ENCODE measurements around the gene CELSR3.
A peak's percentile ranks its signal among the peaks of the same experiment; 100 is the strongest.

Gene CELSR3

GRCh38 chr3:48631516-48632448, 30.9 kb downstream of the CELSR3 start:
- DNase-seq: no peak

- DNase-seq: no peak
Observed at GRCh38 chr3:48630833-48631232, 31.9 kb downstream of the CELSR3 start.

GRCh38 chr3:48630407-48630806, 32.3 kb downstream of the CELSR3 start:
- DNase-seq: no peak

- DNase-seq: no peak
Observed at GRCh38 chr3:48629894-48630293, 32.8 kb downstream of the CELSR3 start.

GRCh38 chr3:48628277-48629017, 34.2 kb downstream of the CELSR3 start:
- no peak for DNase-seq

- no peak for DNase-seq
Observed at GRCh38 chr3:48625600-48625999, 37.1 kb downstream of the CELSR3 start.

- DNase-seq: no peak
Observed at GRCh38 chr3:48624767-48625166, 37.9 kb downstream of the CELSR3 start.

GRCh38 chr3:48623851-48624547, 38.7 kb downstream of the CELSR3 start:
- DNase-seq: no peak

- no peak for DNase-seq
Observed at GRCh38 chr3:48621461-48621869, 41.2 kb downstream of the CELSR3 start, which contains the start of gene TMEM89. TSS of gene TMEM89 (minus strand) at chr3:48621769. CDS start at chr3:48621756, 13 bp downstream.

- no peak for DNase-seq
Observed at GRCh38 chr3:48619541-48620524, 42.9 kb downstream of the CELSR3 start.

- no peak for DNase-seq
Observed at GRCh38 chr3:48617559-48617958, 45.1 kb downstream of the CELSR3 start.

- no peak for DNase-seq
Observed at GRCh38 chr3:48614044-48614443, 48.6 kb downstream of the CELSR3 start.

GRCh38 chr3:48612309-48612708, 50.4 kb downstream of the CELSR3 start:
- no peak for DNase-seq

- DNase-seq: peak; percentile 88
Observed at GRCh38 chr3:48609088-48610005, 53.3 kb downstream of the CELSR3 start, which contains the start of gene UQCRC1. TSS of gene UQCRC1 (minus strand) at chr3:48609646. CDS start at chr3:48609620, 26 bp downstream.

- no peak for DNase-seq
Observed at GRCh38 chr3:48607519-48607918, 55.2 kb downstream of the CELSR3 start.

- DNase-seq: no peak
Observed at GRCh38 chr3:48601622-48601994, 61.1 kb downstream of the CELSR3 start.

- DNase-seq: no peak
Observed at GRCh38 chr3:48600711-48601621, 61.7 kb downstream of the CELSR3 start.

GRCh38 chr3:48599509-48600285, 63.0 kb downstream of the CELSR3 start:
- no peak for DNase-seq

- no peak for DNase-seq
Observed at GRCh38 chr3:48599077-48599501, 63.6 kb downstream of the CELSR3 start.

Measured in NCI-H1048 (cell line).